Measurements from ENCODE around the gene TLCD3B.

DNA sequence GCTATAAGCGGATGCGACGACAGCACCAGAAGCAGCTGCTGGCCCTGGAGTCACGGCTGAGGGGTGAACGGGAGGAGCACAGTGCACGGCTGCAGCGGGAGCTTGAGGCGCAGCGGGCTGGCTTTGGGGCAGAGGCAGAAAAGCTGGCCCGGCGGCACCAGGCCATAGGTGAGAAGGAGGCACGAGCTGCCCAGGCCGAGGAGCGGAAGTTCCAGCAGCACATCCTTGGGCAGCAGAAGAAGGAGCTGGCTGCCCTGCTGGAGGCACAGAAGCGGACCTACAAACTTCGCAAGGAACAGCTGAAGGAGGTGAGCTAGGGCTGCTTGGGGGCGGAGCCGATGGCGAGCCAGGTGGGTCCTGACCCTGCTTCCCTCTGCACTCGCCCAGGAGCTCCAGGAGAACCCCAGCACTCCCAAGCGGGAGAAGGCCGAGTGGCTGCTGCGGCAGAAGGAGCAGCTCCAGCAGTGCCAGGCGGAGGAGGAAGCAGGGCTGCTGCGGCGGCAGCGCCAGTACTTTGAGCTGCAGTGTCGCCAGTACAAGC is 45.7 kb downstream of the TLCD3B start:
- TF ChIP-seq, protein P1, sequence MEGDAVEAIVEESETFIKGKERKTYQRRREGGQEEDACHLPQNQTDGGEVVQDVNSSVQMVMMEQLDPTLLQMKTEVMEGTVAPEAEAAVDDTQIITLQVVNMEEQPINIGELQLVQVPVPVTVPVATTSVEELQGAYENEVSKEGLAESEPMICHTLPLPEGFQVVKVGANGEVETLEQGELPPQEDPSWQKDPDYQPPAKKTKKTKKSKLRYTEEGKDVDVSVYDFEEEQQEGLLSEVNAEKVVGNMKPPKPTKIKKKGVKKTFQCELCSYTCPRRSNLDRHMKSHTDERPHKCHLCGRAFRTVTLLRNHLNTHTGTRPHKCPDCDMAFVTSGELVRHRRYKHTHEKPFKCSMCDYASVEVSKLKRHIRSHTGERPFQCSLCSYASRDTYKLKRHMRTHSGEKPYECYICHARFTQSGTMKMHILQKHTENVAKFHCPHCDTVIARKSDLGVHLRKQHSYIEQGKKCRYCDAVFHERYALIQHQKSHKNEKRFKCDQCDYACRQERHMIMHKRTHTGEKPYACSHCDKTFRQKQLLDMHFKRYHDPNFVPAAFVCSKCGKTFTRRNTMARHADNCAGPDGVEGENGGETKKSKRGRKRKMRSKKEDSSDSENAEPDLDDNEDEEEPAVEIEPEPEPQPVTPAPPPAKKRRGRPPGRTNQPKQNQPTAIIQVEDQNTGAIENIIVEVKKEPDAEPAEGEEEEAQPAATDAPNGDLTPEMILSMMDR (IDR thresholded peaks at IDR 0.05) = no peak
- no peak for TF ChIP-seq POLR2AphosphoS5 (IDR thresholded peaks at IDR 0.05)
- no peak for TF ChIP-seq POLR2A (IDR thresholded peaks at IDR 0.05)
